T follicular helper cell (primary cell): ENCODE data around the gene CPLX1.

Experiments used
- DNase-seq: peaks from one replicate; pipeline ENCODE4 v3.0.0-alpha.2; 2020; ENCODE audit warnings: low read depth
- total RNA-seq, 2 experiments: gene quantifications; one replicate each; lab custom pipeline; 2026; lab: John Stamatoyannopoulos, UW

CPLX1 gene
- 0.66 to 1.00 reads per million in 2 experiments for total RNA-seq

GRCh38 chr4:825971-826330 is at the start of gene CPLX1:
Gene CPLX1 (minus strand): TSS chr4:826129. CDS start chr4:824522, 1,607 bp downstream.
- no peak for DNase-seq

GRCh38 chr4:874971-875817 is 49.3 kb upstream of the CPLX1 start:
- no peak for DNase-seq

- no peak for DNase-seq
These were observed 48.1 kb upstream of the CPLX1 start for GRCh38 chr4:874056-874455.

- no peak for DNase-seq
These were observed 46.5 kb upstream of the CPLX1 start for GRCh38 chr4:872241-872981.

GRCh38 chr4:871484-871883 is 45.6 kb upstream of the CPLX1 start:
- DNase-seq, result no peak

GRCh38 chr4:870951-871350 is 45.0 kb upstream of the CPLX1 start:
- no peak for DNase-seq

GRCh38 chr4:869776-870175 is 43.8 kb upstream of the CPLX1 start:
- DNase-seq, result no peak

GRCh38 chr4:868421-868820 is 42.5 kb upstream of the CPLX1 start:
- no peak for DNase-seq

- DNase-seq, result no peak
These were observed 41.8 kb upstream of the CPLX1 start for GRCh38 chr4:867526-868250.

- no peak for DNase-seq
These were observed 40.9 kb upstream of the CPLX1 start for GRCh38 chr4:866761-867390.

GRCh38 chr4:866068-866760 is 40.3 kb upstream of the CPLX1 start:
- DNase-seq, result no peak

- DNase-seq, result no peak
These were observed 39.6 kb upstream of the CPLX1 start for GRCh38 chr4:865572-865971.

GRCh38 chr4:865121-865465 is 39.2 kb upstream of the CPLX1 start:
- no peak for DNase-seq

GRCh38 chr4:864456-865120 is 38.7 kb upstream of the CPLX1 start:
- no peak for DNase-seq

- no peak for DNase-seq
These were observed 34.6 kb upstream of the CPLX1 start for GRCh38 chr4:860561-860960.

GRCh38 chr4:859496-859895 is 33.6 kb upstream of the CPLX1 start:
- no peak for DNase-seq

- no peak for DNase-seq
These were observed 33.0 kb upstream of the CPLX1 start for GRCh38 chr4:858831-859451.

GRCh38 chr4:858041-858481 is 32.1 kb upstream of the CPLX1 start:
- no peak for DNase-seq

- no peak for DNase-seq
These were observed 31.5 kb upstream of the CPLX1 start for GRCh38 chr4:857461-857860.

- DNase-seq, result no peak
These were observed 30.4 kb upstream of the CPLX1 start for GRCh38 chr4:856225-856901.
